Measurements from ENCODE around the gene LIFR.

GRCh38 chr5:38582975-38583319 is 26.5 kb upstream of the LIFR start:
- TF ChIP-seq CTCF (IDR thresholded peaks at IDR 0.05) (no peak), POLR2A (IDR thresholded peaks at IDR 0.05) (no peak), POLR2AphosphoS5 (IDR thresholded peaks at IDR 0.05) (no peak), EP300 (IDR thresholded peaks at IDR 0.05) (no peak)
